ENCODE data around the gene FMR1NB.

Gene FMR1NB

GRCh38 chrX:147981038-147981752 lies at the start of gene FMR1NB:
Gene FMR1NB, plus strand, starts transcription at chrX:147981337. Its CDS starts 66 bp downstream, at chrX:147981403.
- no peak for DNase-seq (ENCODE audit: extremely low read depth, low read depth)
- no peak for TF ChIP-seq CTCF (IDR thresholded peaks at IDR 0.05; ENCODE audit: low read depth, low read length)

- DNase-seq (ENCODE audit: extremely low read depth, low read depth): no peak
- TF ChIP-seq CTCF (IDR thresholded peaks at IDR 0.05; ENCODE audit: low read depth, low read length): no peak
Observed at GRCh38 chrX:147933815-147934214, 47.3 kb upstream of the FMR1NB start.

GRCh38 chrX:147935156-147935758 lies 45.9 kb upstream of the FMR1NB start:
- no peak for DNase-seq (ENCODE audit: extremely low read depth, low read depth)
- no peak for TF ChIP-seq CTCF (IDR thresholded peaks at IDR 0.05; ENCODE audit: low read depth, low read length)

- TF ChIP-seq CTCF (IDR thresholded peaks at IDR 0.05; ENCODE audit: low read depth, low read length): no peak
- no peak for DNase-seq (ENCODE audit: extremely low read depth, low read depth)
Observed at GRCh38 chrX:147945286-147945685, 35.9 kb upstream of the FMR1NB start.

GRCh38 chrX:147948531-147948930 lies 32.6 kb upstream of the FMR1NB start:
- TF ChIP-seq CTCF (IDR thresholded peaks at IDR 0.05; ENCODE audit: low read depth, low read length): no peak
- no peak for DNase-seq (ENCODE audit: extremely low read depth, low read depth)

GRCh38 chrX:147950352-147950751 lies 30.8 kb upstream of the FMR1NB start:
- TF ChIP-seq CTCF (IDR thresholded peaks at IDR 0.05; ENCODE audit: low read depth, low read length): no peak
- DNase-seq (ENCODE audit: extremely low read depth, low read depth): no peak

- TF ChIP-seq CTCF (IDR thresholded peaks at IDR 0.05; ENCODE audit: low read depth, low read length): no peak
- DNase-seq (ENCODE audit: extremely low read depth, low read depth): no peak
Observed at GRCh38 chrX:147953976-147954375, 27.2 kb upstream of the FMR1NB start.

All from AG09319 (cell line).